DMS114 treated with DMSO at 0.1 percent for 48 hours (cell line): ENCODE data around the gene COL19A1.
"Not testable (repeated sequence)": the region's sequence is repeated elsewhere in the genome, so short reads cannot be mapped to it uniquely, and the experiment has no call there.

Source experiments
- DNase-seq: peaks from one replicate; lab custom pipeline; 2025; ENCODE audit not compliant: unreplicated experiment; lab: John Stamatoyannopoulos, UW

Gene COL19A1

DNA sequence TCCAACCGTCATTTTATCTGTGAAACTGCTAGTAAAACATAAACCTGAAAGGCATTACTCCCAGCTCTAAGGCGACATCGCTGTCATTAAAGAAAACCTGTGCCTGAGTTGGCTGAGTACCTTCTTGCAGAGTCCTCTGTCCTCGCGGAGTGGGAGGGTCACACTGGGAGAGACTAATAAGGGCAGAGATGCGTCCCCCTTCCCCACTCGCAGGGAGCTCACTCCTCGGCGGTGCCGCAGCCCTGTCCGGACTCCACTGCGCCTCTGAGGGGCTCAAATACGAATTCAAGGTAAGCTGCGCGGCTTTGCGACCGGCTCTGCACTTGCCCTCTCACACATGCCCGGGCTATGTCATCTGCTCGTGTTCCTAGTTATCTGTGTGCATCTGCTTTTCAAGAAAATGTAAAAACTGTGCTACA is at the start of gene COL19A1:
TSS of gene COL19A1 (plus strand) at position 206 of the 419 bp plus-strand sequence. CDS start 13,012 bp downstream, outside the sequence.
- no peak for DNase-seq

DNA sequence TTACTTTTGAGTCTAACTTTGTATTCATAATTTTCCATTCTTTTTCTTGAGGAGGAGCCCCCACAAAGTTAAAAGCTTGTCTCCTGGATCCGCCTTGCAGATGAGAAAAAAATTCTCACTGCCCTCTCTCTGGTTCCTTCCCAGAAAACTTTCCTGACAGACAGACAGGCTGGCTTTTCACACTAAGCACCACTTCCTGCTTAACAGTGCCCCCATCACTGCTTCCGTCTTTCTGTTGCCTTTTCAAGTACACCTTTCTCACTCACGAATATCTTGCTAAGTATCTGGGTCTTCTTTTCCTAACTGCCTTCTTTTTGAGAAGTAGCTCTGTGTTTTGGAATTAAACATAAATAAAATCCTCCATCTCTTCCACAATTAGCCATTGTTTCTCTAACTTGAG is 49.8 kb upstream of the COL19A1 start:
- no peak for DNase-seq

DNA sequence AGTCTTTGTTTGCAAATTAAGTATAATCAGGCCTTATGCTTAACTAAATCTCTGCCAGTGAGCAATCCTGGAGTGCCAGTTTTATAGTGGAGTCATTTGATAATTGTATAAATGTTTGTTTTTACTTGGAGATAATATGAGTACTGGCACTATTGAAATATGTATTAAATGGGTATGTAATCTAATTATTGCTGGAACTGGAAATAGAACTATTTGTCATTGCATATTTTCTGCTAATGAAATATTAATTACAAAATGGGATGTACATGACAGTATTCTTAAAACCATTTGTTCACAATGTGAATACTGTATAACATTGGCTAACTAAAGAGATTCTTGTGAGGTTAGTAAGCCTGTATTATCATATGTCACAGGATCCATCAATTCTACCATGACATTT is 49.0 kb upstream of the COL19A1 start:
- no peak for DNase-seq

DNA sequence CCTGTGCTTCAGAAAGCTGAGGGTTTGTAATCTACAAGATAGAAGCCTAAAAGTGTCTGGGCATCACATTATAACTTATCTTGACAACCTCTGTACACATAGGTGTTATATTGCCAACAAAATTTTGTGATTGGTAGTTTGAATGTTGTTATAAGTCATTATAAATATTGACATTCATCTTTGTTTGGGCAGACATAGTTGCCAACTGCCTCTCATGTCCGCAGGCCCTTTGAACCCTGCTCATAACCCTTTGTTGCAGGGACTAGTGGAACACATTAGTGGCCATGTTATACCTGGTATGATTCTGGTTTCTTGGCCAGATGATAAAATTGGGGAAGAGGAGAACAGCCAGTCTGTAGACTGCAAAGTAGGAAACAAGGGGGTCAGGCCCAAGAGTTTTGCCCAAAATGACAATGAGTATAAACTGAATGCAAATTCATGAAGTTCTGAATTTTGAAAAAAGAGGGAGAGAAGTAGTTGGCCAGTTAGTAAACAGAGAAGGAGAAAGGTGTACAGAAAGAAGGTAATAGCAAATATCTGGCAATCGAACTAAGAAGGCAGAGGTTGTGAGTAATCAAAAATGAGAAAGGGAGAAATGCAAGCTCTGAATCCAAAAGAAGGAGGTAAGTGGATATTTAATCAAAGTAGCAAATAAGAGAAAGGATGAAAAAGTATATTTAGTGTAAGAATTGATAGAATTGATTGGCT is 48.0 kb upstream of the COL19A1 start:
- DNase-seq, result no peak

DNA sequence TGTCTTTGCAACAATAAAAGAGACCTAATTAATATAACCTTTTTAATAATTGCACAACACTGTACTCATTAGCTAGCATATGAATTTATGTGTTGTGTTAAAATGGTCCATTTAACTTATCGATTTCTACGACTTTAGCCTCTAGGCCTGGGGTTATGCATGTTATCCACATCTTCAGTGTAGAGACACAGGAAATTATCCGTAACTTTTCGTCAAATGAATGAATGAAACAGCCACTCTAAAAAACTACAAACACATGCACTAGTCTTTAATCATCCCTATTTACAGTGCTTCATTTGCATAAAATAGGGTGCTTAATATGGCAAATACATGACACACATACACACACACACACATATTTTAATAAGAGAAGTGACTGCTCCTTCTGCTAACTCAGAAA is 47.2 kb upstream of the COL19A1 start:
- no peak for DNase-seq

DNA sequence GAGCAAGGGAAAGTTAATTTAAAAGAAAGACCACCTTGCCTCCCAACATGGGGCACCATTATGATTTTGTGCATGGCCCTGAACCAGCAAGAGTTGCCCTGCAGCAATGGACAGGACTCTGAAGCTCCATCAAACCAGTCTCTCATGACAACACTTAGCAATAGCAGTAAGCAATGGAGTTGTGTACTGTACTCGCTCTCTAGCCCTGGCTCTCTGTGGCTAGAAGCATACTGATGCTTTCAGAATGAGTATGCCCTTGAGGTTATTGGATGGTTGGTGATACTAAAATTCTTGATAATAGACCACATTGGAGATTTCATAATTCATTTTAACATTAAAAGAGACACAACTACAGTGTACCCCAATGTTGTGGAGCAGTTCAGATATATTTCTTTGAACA is 46.3 kb upstream of the COL19A1 start:
- no peak for DNase-seq

DNA sequence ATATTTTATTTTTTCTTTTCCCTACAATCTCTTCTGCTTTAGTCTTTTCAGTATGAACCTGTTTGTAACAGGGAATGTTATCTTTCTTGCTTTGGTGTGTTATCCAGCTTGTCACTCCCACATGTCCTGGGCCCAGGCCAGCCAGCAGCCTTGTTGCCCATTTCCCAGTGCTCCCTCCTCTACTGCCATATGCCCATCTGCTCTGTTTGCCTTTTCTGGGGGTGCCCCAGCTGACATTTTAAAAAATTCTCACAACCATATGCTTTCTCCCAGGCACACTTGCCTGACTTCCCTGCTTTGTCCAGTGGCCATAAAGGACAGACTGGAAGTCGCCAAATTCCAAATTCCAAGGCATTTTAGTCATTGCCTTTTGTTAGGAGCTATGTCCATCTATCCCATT is 45.9 kb upstream of the COL19A1 start:
- no peak for DNase-seq

DNA sequence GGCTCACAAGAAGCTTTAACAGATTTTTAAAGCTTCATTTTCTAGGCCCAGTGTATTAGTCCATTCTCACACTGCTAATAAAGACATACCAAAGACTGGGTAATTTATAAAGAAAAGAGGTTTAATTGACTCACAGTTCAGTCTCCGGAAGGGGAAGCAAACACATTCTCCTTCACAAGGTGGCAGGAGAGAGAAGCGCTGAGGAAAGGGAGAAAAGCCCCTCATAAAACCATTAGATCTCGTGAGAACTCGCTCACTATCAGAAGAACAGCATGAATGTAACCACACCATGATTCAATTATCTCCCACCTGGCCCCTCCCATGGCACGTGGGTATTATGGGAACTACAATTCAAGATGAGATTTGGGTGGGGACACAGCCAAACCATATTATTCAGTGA is 42.0 kb upstream of the COL19A1 start:
- not testable (repeated sequence) for DNase-seq

DNA sequence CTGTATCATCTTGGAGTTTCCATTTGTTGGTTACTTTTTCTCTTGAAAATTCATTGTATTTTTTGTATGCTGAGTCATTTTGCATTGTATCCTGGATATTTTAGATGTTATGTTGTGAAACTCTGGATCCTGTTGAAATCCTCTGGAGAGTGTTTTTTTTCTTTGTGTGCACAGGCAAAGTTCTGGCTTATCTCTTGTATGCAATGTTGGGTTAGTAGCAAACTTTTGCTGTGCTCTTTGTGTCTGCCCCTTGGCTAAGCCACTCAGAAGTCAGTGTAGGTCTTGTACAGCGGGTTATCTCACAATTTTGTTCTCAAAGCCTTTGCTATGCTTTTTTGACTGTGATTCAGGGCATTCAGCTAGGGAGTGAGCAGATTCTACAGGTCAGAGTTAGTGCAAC is 40.5 kb upstream of the COL19A1 start:
- no peak for DNase-seq

DNA sequence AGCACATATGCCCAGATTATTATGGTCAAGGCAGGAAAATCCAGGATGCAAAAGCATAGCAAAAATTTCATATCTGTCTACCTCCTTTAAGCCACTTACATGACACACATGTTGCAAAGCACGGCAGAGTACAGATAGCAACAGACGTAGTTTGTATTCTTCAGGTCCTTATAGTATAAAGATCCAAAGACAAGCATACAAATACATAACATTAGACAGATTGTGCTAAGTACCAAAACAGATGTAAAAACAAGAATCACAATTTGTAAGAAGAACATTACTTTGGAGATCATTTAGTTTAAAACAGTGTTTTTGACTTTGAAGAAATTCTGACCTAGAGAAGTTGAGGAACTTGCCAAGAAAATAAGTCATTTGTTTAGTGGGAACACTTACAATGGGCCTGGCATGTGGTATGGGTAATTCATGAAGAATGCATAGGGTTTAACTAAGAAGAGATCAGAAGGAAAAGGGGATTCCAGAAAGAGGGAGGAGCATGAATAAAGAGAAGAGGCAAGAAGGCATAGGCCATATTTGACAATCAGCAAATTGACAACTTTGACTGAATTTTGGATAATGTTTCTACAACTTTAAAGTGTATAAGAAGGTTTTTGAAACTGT is 39.0 kb upstream of the COL19A1 start:
- no peak for DNase-seq

DNA sequence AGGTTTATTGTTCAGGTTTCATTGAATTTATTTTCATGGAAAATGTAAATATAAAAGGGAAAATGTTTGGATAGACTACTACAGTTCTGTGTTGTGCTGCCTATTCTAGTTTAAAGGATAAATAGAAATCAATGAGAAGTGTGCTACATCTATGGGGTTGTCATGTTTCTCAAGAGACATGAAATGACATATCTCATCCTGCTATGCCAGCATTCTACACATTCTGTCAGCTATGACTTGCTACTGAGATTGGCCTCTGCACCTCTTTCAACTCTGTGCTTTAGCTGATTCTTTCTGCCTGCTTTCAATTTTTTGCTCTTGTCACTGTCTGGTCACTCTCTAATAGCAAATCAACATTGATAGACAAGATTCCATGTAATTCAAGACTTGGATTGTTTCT is 33.8 kb upstream of the COL19A1 start:
- no peak for DNase-seq

DNA sequence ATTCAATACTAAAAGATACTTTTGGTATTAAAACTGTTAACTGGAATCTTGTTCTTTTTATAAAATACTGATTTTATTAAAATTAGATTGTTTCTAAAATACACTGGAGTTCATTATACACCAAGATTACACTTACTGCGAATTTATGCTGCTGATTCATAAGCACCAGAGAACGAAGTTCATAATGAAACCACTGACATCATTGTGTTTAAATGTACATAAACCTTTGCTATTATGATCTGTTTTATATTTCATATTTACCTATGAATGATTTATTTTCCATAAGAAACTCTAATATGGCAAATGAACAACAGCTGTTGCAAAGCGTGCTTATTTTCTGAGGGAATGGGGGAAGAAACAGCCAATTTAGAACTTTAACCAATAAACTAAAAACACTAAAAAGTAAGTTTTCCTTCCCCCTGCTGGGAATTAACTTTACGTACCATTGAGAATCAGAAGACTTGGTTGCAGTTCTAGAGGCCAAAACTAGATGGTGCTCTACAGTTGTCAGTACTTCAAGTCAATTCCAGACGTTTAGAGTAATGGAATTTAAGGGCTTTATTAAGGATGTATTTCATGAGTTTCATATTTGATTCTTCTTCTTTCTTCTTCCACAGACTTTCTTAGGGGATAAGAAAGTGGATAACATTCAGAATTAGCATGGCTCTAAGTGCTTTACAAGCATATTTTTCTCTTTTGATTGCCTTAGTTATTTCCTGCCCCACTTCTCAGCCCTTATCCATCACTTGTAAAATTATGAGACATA is 30.8 kb upstream of the COL19A1 start:
- DNase-seq, result peak; percentile 62

DNA sequence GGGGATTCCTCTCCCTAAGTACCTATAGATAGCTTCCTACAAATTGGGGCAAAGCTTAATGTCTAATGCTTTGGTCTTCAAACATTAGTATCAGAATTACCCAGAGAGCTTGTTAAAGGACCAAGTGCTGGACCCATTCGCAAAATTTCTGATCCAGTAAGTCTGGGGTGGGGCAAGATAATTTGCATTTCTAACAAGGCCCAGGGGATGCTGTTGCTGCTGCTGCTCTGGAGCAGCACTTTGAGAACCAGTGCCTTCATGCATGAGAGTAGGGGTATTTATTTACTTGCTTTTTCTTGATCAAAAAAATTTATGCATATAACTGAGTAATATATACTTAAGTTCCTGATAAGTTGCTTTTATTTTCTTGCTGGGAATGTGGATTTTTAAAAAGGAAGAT is 24.5 kb upstream of the COL19A1 start:
- no peak for DNase-seq

DNA sequence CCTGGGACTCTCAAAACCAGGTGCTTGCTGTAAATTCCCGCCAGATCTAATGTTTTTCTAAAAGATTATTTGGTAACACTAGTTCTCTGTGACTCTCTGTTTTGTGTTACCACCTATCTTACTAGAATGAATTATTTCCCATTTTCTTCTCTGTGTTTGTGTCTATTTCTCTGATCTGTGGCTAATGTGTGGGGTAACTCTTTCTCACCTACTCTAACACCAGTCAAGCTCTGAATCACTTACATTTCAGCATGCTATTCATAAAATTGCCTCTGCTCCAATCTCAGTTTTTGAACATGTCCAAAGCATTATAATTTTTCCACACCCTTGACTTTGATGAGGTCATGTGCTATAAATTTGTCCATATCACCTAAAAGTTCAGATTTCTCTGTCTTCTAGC is 23.2 kb upstream of the COL19A1 start:
- DNase-seq, result no peak

DNA sequence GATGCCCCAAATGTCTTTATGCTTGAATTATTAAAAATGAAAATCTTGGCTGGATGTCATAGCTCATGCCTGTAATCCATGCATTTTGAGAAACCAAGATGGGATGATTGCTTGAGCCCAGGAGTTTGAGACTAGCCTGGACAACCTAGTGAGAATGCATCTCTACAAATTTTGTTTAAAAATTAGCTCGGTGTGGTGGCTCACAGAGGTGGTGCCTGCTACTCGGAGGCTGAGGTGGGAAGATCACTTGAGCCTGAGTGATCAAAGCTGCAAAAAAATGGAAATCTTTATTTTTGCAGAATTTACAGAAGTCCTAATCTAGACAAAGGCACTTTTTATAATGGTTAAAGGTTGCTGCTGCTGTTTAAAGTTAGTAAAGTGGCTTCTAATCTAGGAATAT is 20.0 kb upstream of the COL19A1 start:
- DNase-seq, result no peak

DNA sequence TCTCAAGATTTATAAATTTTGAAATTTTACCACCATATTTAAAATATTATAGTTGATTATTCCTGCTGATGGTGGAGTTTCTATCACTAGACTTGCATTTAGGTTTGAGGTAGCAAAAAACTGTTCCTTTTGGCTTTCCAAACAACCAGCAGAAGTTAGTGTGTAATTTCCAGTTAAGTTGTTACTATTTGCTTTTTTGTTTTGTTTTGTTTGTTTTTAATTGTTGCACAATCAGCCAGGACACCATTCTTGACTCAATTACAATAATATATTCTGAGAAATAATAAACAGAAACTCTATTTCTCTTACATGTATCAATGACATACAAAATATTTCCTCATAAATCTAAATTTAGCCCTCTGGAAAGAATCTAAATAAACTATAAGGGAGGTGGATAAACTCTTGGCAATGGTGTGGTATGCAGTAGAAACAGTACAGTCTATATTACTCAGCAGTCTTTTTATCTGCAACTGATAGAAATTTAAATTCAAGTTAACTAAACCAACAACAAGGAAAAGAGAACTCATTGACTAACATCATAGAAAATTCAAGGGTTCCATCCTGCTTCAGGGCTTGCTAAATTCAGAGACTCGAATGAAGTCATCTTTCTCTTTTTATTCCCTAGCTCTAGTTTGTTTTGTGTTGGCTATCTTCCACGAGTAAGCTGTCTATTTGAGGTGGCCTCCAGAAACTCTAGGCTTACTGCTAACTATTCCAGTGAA is 19.4 kb upstream of the COL19A1 start:
- no peak for DNase-seq

DNA sequence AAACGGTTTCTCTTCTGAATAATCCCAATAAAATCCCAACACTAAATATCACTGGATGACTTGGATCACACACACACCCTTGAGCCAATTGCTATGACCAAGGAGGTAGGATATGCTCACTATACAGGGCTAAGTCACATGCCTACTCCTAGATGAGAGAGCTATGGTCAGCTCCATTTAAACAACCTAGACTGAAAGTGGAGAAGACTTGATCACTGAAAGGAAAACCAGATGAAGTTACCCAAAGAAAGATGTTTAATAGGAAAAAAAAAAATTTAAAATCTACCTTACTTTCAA is 18.9 kb upstream of the COL19A1 start:
- DNase-seq, result no peak

DNA sequence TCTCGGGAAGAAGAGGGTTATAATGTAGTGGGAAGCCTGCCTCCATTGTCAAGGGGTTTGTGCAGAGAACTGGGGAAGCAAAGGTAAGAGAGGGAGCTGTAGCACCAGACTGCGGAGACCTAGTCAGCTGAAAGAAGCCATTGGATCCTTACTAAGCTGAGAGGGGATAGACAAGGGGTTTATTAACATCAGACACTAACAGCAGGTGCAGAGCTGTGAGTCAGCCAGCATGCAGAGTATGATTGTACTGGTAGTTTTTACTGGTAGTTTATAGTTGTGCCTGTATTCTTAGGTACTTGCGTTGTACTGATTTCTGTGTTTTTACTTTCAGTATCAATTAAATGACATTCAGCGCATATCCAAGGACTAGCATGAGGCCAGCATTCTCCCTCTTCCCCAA is 17.8 kb upstream of the COL19A1 start:
- no peak for DNase-seq

DNA sequence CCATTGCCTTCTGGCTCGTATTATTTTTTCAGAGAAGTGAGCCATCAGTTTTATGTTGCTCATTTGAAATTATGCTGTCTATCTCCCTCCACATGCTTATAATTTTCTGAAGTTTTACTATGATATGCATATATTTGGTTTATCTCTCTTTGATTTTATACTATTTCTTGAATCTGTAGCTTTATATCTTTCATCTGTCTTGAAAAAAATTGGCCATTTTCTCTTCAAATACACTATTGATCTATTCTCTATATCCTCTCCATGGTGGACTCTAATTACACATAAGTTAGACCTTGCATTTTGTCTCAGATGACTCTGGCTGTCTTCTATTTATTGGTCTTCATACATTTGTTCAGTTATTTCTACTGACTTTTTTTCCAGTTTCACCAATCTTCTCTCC is 13.7 kb upstream of the COL19A1 start:
- no peak for DNase-seq

DNA sequence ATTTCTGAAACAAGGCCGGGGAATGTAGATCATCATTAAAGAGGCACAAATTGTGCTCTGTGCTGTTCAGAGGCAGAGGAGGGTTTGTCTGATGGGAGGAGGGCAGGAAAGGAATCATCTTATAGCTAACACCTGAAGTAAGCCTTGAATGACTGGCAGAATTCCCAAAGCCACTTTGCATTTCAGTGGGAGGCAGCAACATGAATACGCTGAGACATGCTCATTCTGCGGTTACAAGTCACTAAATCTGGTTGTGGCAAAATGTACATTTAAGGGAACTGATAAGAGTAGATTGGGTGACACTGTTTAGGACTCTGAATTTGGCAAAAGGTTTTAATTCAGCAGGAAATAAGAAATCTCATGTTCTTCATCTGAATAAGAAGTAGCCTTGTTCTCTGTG is 4.4 kb upstream of the COL19A1 start:
- no peak for DNase-seq

DNA sequence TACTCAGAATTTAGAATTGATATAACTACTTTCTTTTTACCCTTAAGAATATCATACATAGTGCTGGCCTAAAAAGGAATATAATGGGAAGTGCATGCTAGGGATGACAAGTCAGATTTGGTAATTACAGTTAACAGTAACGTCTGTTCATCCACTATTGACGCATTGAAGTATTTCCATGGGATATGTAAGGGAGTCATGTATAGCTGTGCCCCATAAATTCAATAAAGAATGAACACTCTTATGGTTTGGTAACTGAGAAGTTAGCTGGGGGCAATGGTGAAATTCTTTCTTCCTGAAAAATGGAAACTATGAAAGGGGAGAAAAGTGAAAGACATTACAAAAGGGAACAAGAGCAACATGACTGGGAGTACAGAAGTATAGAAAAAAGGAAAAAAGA is 2.6 kb upstream of the COL19A1 start:
- DNase-seq, result no peak

DNA sequence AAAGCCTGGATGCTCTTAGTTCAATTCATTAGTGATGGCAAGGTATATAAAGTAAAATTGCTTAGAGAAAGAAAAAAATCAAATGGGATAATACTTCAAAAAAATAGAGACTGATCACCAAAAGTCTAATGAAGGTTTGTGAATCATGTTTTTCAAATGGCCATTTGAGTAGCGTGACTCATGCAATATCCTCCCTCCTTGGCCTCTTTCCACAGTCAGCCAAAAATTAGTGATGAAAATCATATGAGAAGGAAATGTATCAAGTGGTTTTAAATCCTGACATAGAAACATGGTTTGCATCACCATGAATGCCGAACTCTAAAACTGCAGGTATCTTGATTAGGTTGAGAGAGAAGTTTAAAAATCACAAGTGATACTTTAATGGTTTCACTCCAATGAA is 1.2 kb upstream of the COL19A1 start:
- DNase-seq, result no peak
